Measurements from ENCODE around the gene LPAR2. TPM values are rescaled to one million over a fixed set of nuclear protein-coding genes. Genes with fewer than 3 reads are reported as not detected.

The LPAR2 gene
- polyA plus RNA-seq, 1 donor (not counting 4 experiments of a cell fraction or from before 2014, with no cell fraction given) = 7.3 TPM

DNA sequence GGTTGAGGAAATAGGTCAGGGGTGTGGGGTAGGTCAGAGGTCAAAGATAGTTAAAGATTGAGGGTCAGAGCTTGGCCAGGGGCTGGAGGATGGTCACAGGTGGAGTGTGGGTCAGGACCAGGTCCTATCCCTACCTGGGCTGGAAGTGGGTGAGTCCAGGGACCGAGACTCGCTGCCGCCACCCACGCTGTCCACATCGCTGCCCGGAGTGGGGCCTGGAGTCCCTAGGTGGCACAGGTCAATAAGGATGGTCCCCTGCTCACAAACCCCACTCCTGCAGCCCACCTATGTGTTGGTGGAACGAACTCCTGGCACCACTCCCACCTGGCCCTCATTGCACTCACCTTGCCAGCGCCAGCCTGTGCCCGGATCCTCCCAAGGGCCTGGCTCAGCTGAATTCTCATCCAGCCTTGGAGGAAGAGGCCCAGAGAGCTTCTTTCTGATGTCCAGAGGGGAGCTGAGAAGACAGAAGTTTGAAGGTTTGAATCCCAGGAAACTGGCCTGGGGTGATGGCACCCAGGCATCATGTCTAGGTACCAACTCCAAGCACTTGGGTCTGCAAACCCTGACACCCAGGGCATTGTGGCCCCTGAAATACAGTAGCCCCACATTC lies 8.7 kb upstream of the LPAR2 start:
- Histone ChIP-seq H3K27ac (ENCODE audit: control insufficient read depth, insufficient read depth, low read length) (no peak overlapping the region), H3K27me3 (ENCODE audit: control insufficient read depth, extremely low read depth, insufficient read depth, low read length) (no peaks in the 10 kb centered on the region), H3K79me2 (ENCODE audit: control insufficient read depth, insufficient read depth, low read length) (no peaks in the 10 kb centered on the region), H4K20me1 (ENCODE audit: control insufficient read depth, extremely low read depth, insufficient read depth, low read length) (no peaks in the 10 kb centered on the region), H3K9me3 (ENCODE audit: control insufficient read depth, low read depth, low read length) (no peaks in the 10 kb centered on the region), H3K4me1 (ENCODE audit: control insufficient read depth, extremely low read depth, insufficient read depth, low read length) (no peaks in the 10 kb centered on the region), H3K9me1 (ENCODE audit: control insufficient read depth, extremely low read depth, insufficient read depth, low read length) (no peaks in the 10 kb centered on the region), H3K4me3 (ENCODE audit: control insufficient read depth in 2 of 3, extremely low read depth in 1 of 3, insufficient read depth in 2 of 3, low read depth in 1 of 3, low read length in 3 of 3) (no peak overlapping the region), H3K9ac (ENCODE audit: control insufficient read depth, extremely low read depth, insufficient read depth, low read length) (no peak overlapping the region), H2AFZ (ENCODE audit: control insufficient read depth, low read length) (no peak overlapping the region), H3K36me3 (ENCODE audit: control insufficient read depth in 2 of 2, extremely low read depth in 1 of 2, insufficient read depth in 2 of 2, low read length in 2 of 2) (peaks cover 18 to 33% of the 10 kb centered on the region in 2 experiments), H3K4me2 (ENCODE audit: control insufficient read depth, extremely low read depth, insufficient read depth, low read depth, low read length) (no peak overlapping the region)
- TF ChIP-seq EZH2 (IDR thresholded peaks at IDR 0.05; ENCODE audit: low read length) = no peak
- TF ChIP-seq, protein P1, sequence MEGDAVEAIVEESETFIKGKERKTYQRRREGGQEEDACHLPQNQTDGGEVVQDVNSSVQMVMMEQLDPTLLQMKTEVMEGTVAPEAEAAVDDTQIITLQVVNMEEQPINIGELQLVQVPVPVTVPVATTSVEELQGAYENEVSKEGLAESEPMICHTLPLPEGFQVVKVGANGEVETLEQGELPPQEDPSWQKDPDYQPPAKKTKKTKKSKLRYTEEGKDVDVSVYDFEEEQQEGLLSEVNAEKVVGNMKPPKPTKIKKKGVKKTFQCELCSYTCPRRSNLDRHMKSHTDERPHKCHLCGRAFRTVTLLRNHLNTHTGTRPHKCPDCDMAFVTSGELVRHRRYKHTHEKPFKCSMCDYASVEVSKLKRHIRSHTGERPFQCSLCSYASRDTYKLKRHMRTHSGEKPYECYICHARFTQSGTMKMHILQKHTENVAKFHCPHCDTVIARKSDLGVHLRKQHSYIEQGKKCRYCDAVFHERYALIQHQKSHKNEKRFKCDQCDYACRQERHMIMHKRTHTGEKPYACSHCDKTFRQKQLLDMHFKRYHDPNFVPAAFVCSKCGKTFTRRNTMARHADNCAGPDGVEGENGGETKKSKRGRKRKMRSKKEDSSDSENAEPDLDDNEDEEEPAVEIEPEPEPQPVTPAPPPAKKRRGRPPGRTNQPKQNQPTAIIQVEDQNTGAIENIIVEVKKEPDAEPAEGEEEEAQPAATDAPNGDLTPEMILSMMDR (optimal IDR thresholded peaks at IDR 0.05 in 1 of 3, IDR thresholded peaks at IDR 0.05 in 1 of 3, conservative IDR thresholded peaks at IDR 0.05 in 1 of 3; ENCODE audit: extremely low read depth in 1 of 3, insufficient read depth in 2 of 3, low read length in 3 of 3) = no peak
- FAIRE-seq = no peak
- no peak for DNase-seq (ENCODE audit: low read depth, low spot score)
- dilution Hi-C loops (cut with MboI; ENCODE audit: extremely low pct_ligation_motif_present, low sequenced_read_pairs) = no loop called here

DNA sequence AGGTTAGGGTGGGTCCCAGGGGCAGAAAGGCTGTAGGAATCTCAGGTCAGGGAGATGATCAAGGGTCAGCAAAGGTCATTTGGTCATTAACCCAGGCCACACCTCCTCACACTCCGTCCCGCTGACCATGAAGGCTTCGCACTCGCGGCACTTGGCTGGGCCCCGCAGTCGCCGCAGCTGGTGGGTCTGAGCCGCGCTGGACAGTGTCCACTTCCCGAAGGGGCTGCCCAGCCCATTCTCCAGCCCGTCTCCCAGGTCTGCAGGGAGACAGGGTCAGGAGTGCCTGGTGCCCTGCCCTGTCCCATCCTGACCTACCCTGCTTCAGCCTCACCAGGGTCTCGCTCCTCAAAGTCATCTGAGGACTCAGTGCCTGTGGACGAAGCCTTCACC lies 7.3 kb upstream of the LPAR2 start:
- Histone ChIP-seq H3K9me1 (ENCODE audit: control insufficient read depth, extremely low read depth, insufficient read depth, low read length) (no peaks in the 10 kb centered on the region), H3K27me3 (ENCODE audit: control insufficient read depth, extremely low read depth, insufficient read depth, low read length) (no peaks in the 10 kb centered on the region), H3K4me2 (ENCODE audit: control insufficient read depth, extremely low read depth, insufficient read depth, low read depth, low read length) (no peak overlapping the region), H3K9ac (ENCODE audit: control insufficient read depth, extremely low read depth, insufficient read depth, low read length) (no peak overlapping the region), H2AFZ (ENCODE audit: control insufficient read depth, low read length) (no peak overlapping the region), H3K4me1 (ENCODE audit: control insufficient read depth, extremely low read depth, insufficient read depth, low read length) (no peaks in the 10 kb centered on the region), H3K9me3 (ENCODE audit: control insufficient read depth, low read depth, low read length) (no peaks in the 10 kb centered on the region), H3K36me3 (ENCODE audit: control insufficient read depth in 2 of 2, extremely low read depth in 1 of 2, insufficient read depth in 2 of 2, low read length in 2 of 2) (peaks cover 18 to 32% of the 10 kb centered on the region in 2 experiments), H3K4me3 (ENCODE audit: control insufficient read depth in 2 of 3, extremely low read depth in 1 of 3, insufficient read depth in 2 of 3, low read depth in 1 of 3, low read length in 3 of 3) (no peak overlapping the region), H3K27ac (ENCODE audit: control insufficient read depth, insufficient read depth, low read length) (no peak overlapping the region), H4K20me1 (ENCODE audit: control insufficient read depth, extremely low read depth, insufficient read depth, low read length) (no peaks in the 10 kb centered on the region), H3K79me2 (ENCODE audit: control insufficient read depth, insufficient read depth, low read length) (no peaks in the 10 kb centered on the region)
- DNase-seq (ENCODE audit: low read depth, low spot score) = no peak
- dilution Hi-C loops (cut with MboI; ENCODE audit: extremely low pct_ligation_motif_present, low sequenced_read_pairs) = no loop called here
- no peak for FAIRE-seq
- TF ChIP-seq, protein P1 (optimal IDR thresholded peaks at IDR 0.05 in 1 of 3, IDR thresholded peaks at IDR 0.05 in 1 of 3, conservative IDR thresholded peaks at IDR 0.05 in 1 of 3; ENCODE audit: extremely low read depth in 1 of 3, insufficient read depth in 2 of 3, low read length in 3 of 3) = no peak
- TF ChIP-seq EZH2 (IDR thresholded peaks at IDR 0.05; ENCODE audit: low read length) = no peak

All from keratinocyte (primary cell).